AG09309 (cell line): ENCODE data around the gene TEX53.

Experiments used
- DNase-seq: peaks from one replicate; pipeline ENCODE4 v3.0.0-alpha.2; 2010; ENCODE audit warnings: low read depth
- H3K4me3 ChIP-seq: 2 replicates; pipeline ENCODE4 v1.5.1; 2011; ENCODE audit warnings: mild to moderate bottlenecking, low read depth, low read length, moderate library complexity; ENCODE audit not compliant: control insufficient read depth
- TF ChIP-seq, protein P1 (sequence below): IDR thresholded peaks from 2 replicates; pipeline ENCODE4 v1.5.1; 2011; ENCODE audit warnings: mild to moderate bottlenecking, low read depth, low read length, inconsistent platforms; ENCODE audit not compliant: insufficient read depth, control insufficient read depth; ENCODE audit errors: missing control alignments

Gene TEX53

DNA sequence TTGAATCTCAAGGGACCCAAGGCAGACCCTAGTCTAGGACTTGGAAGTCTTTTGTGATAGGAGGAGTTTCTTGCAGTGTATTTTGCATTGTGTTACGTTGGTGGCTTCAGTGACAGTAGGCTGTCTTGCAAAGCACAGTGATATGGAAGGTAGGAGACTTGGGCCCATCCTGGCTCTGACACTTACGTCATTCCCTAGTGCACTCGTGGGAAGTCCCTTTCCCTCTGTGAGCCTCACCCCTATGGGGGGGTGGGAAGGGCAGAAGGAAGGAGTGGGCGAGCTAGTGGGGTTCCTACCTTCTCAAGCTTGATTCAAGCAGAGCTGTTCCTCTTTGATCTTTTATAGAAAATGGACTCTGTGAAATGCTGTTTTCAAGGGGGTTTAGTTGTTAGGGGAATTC, 9.2 kb upstream of the TEX53 start:
- TF ChIP-seq, protein P1, sequence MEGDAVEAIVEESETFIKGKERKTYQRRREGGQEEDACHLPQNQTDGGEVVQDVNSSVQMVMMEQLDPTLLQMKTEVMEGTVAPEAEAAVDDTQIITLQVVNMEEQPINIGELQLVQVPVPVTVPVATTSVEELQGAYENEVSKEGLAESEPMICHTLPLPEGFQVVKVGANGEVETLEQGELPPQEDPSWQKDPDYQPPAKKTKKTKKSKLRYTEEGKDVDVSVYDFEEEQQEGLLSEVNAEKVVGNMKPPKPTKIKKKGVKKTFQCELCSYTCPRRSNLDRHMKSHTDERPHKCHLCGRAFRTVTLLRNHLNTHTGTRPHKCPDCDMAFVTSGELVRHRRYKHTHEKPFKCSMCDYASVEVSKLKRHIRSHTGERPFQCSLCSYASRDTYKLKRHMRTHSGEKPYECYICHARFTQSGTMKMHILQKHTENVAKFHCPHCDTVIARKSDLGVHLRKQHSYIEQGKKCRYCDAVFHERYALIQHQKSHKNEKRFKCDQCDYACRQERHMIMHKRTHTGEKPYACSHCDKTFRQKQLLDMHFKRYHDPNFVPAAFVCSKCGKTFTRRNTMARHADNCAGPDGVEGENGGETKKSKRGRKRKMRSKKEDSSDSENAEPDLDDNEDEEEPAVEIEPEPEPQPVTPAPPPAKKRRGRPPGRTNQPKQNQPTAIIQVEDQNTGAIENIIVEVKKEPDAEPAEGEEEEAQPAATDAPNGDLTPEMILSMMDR = no peak
- no peak for DNase-seq

DNA sequence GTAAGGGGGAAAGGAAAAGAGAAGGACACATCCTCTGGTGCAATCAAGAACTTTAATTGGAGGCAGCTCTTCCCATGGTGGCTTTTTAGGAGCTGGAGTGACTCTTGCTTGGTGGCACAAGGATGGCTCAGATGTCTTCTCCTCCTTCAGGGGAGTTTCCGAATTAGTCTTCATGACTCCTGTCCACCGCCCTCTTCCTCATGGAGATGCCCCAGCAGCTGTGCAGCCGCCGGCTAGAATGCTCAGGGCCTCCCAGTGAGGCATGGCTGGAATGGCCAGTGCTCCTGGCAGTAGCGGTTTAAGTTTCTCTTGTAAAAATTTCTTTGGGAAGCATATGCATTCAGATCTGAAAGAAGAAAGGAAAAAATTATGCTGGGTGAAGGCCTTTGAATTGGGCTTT, 8.8 kb upstream of the TEX53 start:
- no peak overlapping the region for H3K4me3 ChIP-seq
- DNase-seq = no peak
- TF ChIP-seq, protein P1 = no peak

More for the DNA sequence above, 9.2 kb upstream of the TEX53 start:
- H3K4me3 ChIP-seq = no peak overlapping the region

DNA sequence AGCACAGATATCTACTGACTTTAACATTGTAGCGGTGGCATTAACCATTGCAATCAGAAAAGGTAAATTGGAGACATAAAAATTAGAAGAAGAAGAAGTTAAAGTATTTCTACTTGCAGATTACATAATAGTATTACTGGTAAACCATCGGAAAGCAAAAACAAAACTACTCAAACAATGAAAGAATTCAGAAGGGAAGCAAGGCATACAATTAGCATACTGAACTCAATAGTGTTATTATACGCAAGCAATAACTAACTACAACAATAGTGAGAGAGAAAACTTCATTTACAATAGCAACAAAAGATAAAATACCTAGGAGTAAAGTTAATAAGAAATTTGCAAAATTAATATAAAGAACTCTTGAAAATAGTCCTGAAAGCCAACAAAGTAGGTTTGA, 6.6 kb upstream of the TEX53 start:
- no peak for DNase-seq
- TF ChIP-seq, protein P1 = no peak
- no peak overlapping the region for H3K4me3 ChIP-seq

DNA sequence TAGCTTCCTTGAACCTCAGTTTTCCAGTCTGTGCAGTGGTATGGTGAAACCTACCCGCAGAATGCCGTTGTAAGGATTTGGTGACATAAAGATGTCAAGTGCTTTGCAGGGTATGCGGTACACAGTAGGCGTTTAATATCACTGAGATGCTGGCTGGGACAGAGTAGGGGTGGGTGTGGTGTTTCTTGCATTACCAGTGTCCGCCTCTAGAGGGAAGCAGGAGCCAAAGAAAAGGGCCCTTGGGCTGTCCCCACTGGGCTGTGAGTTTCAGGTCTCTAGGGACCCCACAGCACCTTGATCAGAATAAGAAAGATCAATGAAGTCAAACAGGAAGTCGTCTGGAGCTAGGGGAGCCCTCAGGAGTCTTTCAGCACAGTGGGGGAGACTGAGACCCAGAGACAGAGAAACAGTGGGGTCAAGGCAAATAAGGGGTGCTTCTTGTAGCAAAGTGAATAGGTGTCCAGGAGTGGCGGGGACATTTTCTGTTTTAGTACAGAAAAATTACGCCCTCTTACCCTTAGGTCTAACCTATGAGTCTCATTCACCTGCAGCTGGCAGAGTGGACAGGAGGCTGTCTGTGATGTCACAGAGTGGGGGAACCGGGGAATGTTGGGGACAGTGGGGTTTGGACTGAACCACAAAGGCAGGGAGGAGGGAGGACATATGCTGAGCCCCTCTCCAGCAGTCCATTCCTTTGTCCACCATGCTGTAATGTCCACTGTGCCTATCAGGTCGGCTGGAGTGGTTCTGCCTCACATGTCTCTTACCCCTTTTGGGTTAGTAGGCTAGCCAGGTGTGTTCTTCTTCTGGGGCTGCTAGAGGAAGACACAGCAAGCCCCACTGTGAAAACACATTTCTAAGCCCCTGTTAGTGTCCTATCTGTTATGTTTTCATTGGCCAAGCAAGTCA, 4.7 kb upstream of the TEX53 start:
- TF ChIP-seq, protein P1 = peak; percentile 87
- no peak for DNase-seq

DNA sequence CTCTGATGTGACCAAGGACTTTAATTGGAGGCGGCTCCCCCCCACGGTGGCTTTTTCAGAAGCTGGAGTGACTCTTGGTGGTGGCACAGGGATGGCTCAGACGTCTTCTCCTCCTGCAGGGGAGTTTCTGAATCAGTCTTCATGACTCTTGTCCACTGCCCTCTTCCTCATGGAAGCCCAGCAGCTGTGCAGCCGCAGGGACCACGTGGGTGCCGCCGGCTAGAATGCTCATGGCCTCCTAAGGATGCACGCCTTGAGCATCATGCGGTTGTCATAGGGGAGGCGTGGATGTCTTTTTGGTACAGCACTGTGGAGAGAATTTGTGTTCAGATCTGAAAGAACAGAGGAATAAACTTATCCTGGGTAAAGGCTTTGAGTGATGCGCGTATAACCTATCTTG, 1.3 kb downstream of the TEX53 start:
- TF ChIP-seq, protein P1 = no peak
- no peak overlapping the region for H3K4me3 ChIP-seq
- no peak for DNase-seq

More for the DNA sequence above, 4.7 kb upstream of the TEX53 start:
- no peak overlapping the region for H3K4me3 ChIP-seq

DNA sequence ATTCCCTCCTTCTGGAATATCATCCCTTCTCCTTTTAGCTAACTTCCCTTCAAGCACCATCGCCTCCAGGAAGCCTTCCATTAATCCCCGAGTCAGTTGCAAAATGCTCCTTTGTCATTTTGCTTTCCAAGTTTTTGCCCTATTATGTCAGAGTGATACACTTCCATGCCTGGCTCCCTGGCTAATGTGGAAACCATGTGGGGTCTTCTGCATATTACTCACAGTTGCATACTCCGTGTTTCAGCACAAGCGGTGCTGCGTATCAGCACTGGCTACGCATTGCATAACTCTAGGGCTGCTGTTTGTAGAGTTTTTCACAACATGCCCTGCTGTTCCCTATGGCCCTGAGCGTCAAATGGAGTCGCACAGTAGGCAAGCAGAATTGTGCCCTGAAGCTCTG, 1.9 kb downstream of the TEX53 start:
- no peak overlapping the region for H3K4me3 ChIP-seq
- TF ChIP-seq, protein P1 = no peak
- peak; percentile 80 for DNase-seq
